Keratinocyte (primary cell): Measurements from ENCODE around the gene USP47. TPM values are rescaled to one million over a fixed set of nuclear protein-coding genes. Genes with fewer than 3 reads are reported as not detected.
A peak's percentile ranks its signal among the peaks of the same experiment; 100 is the strongest.

Source experiments
- DNase-seq: peaks from one replicate; pipeline ENCODE4 v3.0.0-alpha.2; 2011; ENCODE audit warnings: low read depth, missing footprints, low spot score
- FAIRE-seq: peaks from 2 replicates; lab custom pipeline; 2011; peaks lifted over from hg19 to GRCh38; lab: Jason Lieb, UNC
- H2AFZ ChIP-seq: 2 replicates; pipeline ENCODE4 v1.6.0; 2012; ENCODE audit warnings: low read length, control low read depth, inconsistent platforms; ENCODE audit not compliant: control insufficient read depth
- H3K27ac ChIP-seq: 2 replicates; pipeline ENCODE4 v1.5.1; 2011; ENCODE audit warnings: low read length; ENCODE audit not compliant: control insufficient read depth, insufficient read depth
- H3K27me3 ChIP-seq: 3 replicates; pipeline ENCODE4 v1.6.0; 2011; ENCODE audit warnings: low read length; ENCODE audit not compliant: control insufficient read depth, insufficient read depth; ENCODE audit errors: extremely low read depth
- H3K36me3 ChIP-seq, 2 experiments: 2 replicates in 1 of 2; 3 replicates in 1 of 2; pipeline ENCODE4 v1.5.1; 2011; ENCODE audit warnings: low read length in 2 of 2, mild to moderate bottlenecking in 1 of 2; ENCODE audit not compliant: control insufficient read depth in 2 of 2, insufficient read depth in 2 of 2; ENCODE audit errors: extremely low read depth in 1 of 2
- H3K4me1 ChIP-seq: 3 replicates; pipeline ENCODE4 v1.5.1; 2011; ENCODE audit warnings: low read length; ENCODE audit not compliant: control insufficient read depth, insufficient read depth; ENCODE audit errors: extremely low read depth
- H3K4me2 ChIP-seq: 3 replicates; pipeline ENCODE4 v1.6.0; 2011; ENCODE audit warnings: low read depth, low read length; ENCODE audit not compliant: control insufficient read depth, insufficient read depth; ENCODE audit errors: extremely low read depth
- H3K4me3 ChIP-seq, 3 experiments: fragments of 200-600 bp in 1 of 3; sonication (generic) in 1 of 3; 2 replicates in 2 of 3; 3 replicates in 1 of 3; pipeline ENCODE4 v1.5.1; 2011 to 2016; ENCODE audit warnings: low read length in 3 of 3, mild to moderate bottlenecking in 3 of 3, control low read depth in 2 of 3, inconsistent platforms in 1 of 3, low read depth in 1 of 3, mixed read lengths in 1 of 3, mixed run types in 1 of 3, moderate library complexity in 1 of 3; ENCODE audit not compliant: control insufficient read depth in 2 of 3, insufficient read depth in 2 of 3; ENCODE audit errors: extremely low read depth in 1 of 3
- H3K79me2 ChIP-seq: 2 replicates; pipeline ENCODE4 v1.6.0; 2012; ENCODE audit warnings: low read length; ENCODE audit not compliant: control insufficient read depth, insufficient read depth
- H3K9ac ChIP-seq: 3 replicates; pipeline ENCODE4 v1.6.0; 2011; ENCODE audit warnings: low read length; ENCODE audit not compliant: control insufficient read depth, insufficient read depth; ENCODE audit errors: extremely low read depth
- H3K9me1 ChIP-seq: 3 replicates; pipeline ENCODE4 v1.6.0; 2011; ENCODE audit warnings: low read length; ENCODE audit not compliant: control insufficient read depth, insufficient read depth; ENCODE audit errors: extremely low read depth
- H3K9me3 ChIP-seq: 2 replicates; pipeline ENCODE4 v1.5.1; 2012; ENCODE audit warnings: low read depth, low read length; ENCODE audit not compliant: control insufficient read depth
- H4K20me1 ChIP-seq: 3 replicates; pipeline ENCODE4 v1.6.0; 2011; ENCODE audit warnings: low read length; ENCODE audit not compliant: control insufficient read depth, insufficient read depth; ENCODE audit errors: extremely low read depth
- EZH2 ChIP-seq: IDR thresholded peaks from one replicate; pipeline ENCODE4 v1.6.1; 2012; ENCODE audit warnings: inconsistent platforms, mild to moderate bottlenecking, low read length, moderate library complexity
- dilution Hi-C: fragments of 300-500 bp; cut with MboI; formaldehyde crosslinking; loops from one replicate; pipeline ENCODE4 v1.7.0; 2020; ENCODE audit warnings: low sequenced_read_pairs; ENCODE audit not compliant: extremely low pct_ligation_motif_present
- polyA plus RNA-seq, 5 experiments: library from polyadenylated mRNA; depleted of rRNA in 3 of 5; stranded (reverse) in 3 of 5; stranded (forward) in 1 of 5; unstranded in 1 of 5; fragments of >200 nt; gene quantifications; 1 replicate in 1 of 5; 2 replicates in 3 of 5; 3 replicates in 1 of 5; pipeline versions ENCODE4 v1.2.1 to v1.2.3, GENCODE V29; 2011 to 2012; ENCODE audit warnings: missing spikeins in 2 of 5, low read depth in 1 of 5, low replicate concordance in 1 of 5
- TF ChIP-seq, protein P1 (sequence below), 3 experiments: IDR thresholded peaks in 1 of 3; conservative IDR thresholded peaks in 1 of 3; optimal IDR thresholded peaks in 1 of 3; 2 replicates in 2 of 3; 3 replicates in 1 of 3; pipeline versions ENCODE3 to v1.5.1; 2011; ENCODE audit warnings: low read length in 3 of 3, mild to moderate bottlenecking in 3 of 3, moderate library complexity in 2 of 3, control low read depth in 1 of 3, inconsistent platforms in 1 of 3; ENCODE audit not compliant: insufficient read depth in 2 of 3; ENCODE audit errors: extremely low read depth in 1 of 3

Gene USP47
- polyA plus RNA-seq, 1 donor (not counting 4 experiments of a cell fraction or from before 2014, with no cell fraction given) = 22.4 TPM

DNA sequence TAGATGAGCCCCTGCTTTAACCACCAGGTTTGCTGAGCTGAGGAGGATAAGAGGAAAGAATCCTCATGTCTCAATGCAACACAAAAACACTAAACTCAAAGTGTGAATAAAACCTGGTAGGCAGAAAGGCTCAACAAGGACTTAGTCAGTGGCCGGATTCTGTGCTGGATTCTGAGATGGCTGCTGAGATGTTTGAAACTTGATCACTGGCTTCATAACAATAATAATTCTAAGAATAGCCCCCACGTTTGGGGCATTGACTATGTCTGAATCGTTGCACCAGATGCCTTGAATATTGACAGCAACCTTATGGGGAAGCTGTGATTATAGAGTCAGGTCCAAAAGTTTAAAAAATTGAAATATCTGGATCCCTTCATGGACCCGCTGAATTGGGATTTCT is 162.0 kb downstream of the USP47 start:
- H4K20me1 ChIP-seq = peaks cover 5% of the 10 kb centered on the region
- H3K79me2 ChIP-seq = peaks cover 56% of the 10 kb centered on the region
- H3K9me1 ChIP-seq = no peaks in the 10 kb centered on the region
- peaks cover 20 to 53% of the 10 kb centered on the region in 2 experiments for H3K36me3 ChIP-seq
- dilution Hi-C loops = no loop called here
- H3K27me3 ChIP-seq = no peaks in the 10 kb centered on the region
- H2AFZ ChIP-seq = no peak overlapping the region
- H3K4me2 ChIP-seq = no peak overlapping the region
- no peak overlapping the region for H3K27ac ChIP-seq
- DNase-seq (no peak), FAIRE-seq (no peak)
- H3K9me3 ChIP-seq = no peaks in the 10 kb centered on the region
- TF ChIP-seq, protein P1, sequence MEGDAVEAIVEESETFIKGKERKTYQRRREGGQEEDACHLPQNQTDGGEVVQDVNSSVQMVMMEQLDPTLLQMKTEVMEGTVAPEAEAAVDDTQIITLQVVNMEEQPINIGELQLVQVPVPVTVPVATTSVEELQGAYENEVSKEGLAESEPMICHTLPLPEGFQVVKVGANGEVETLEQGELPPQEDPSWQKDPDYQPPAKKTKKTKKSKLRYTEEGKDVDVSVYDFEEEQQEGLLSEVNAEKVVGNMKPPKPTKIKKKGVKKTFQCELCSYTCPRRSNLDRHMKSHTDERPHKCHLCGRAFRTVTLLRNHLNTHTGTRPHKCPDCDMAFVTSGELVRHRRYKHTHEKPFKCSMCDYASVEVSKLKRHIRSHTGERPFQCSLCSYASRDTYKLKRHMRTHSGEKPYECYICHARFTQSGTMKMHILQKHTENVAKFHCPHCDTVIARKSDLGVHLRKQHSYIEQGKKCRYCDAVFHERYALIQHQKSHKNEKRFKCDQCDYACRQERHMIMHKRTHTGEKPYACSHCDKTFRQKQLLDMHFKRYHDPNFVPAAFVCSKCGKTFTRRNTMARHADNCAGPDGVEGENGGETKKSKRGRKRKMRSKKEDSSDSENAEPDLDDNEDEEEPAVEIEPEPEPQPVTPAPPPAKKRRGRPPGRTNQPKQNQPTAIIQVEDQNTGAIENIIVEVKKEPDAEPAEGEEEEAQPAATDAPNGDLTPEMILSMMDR (optimal IDR thresholded peaks at IDR 0.05 in 1 of 3, IDR thresholded peaks at IDR 0.05 in 1 of 3, conservative IDR thresholded peaks at IDR 0.05 in 1 of 3; ENCODE audit: extremely low read depth in 1 of 3, insufficient read depth in 2 of 3, low read length in 3 of 3) = no peak
- TF ChIP-seq EZH2 = no peak
- H3K4me1 ChIP-seq = peaks cover 37% of the 10 kb centered on the region
- no peak overlapping the region for H3K4me3 ChIP-seq
- no peak overlapping the region for H3K9ac ChIP-seq

DNA sequence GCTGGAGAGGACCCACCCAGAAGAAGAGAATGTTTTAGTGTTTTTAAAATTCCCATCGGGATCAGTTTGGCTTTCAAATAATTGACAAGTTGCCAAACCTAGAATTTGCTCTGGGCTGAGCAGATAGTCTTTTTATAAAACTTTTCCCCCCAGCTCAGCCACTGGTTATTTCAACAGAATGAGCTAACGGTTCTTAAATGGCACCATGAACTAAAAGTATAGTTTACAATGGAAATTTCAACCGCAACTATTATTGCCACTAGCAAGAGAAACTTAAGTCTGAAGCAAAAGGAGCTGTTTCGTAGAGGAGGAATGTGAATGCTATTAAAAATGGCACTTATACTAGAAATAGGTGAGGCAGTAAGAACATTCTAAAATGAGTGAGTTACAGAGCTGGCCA is 163.3 kb downstream of the USP47 start:
- Histone ChIP-seq H3K4me2 (peak overlapping the region; percentile 95), H3K27ac (no peak overlapping the region), H3K9ac (no peak overlapping the region), H3K27me3 (no peaks in the 10 kb centered on the region), H2AFZ (no peak overlapping the region), H3K79me2 (peaks cover 56% of the 10 kb centered on the region), H3K9me3 (no peaks in the 10 kb centered on the region), H3K9me1 (no peaks in the 10 kb centered on the region), H4K20me1 (peaks cover 5% of the 10 kb centered on the region), H3K4me3 (peak overlapping the region in 2 of 3 experiments; percentile 2 to 84), H3K4me1 (peaks cover 33% of the 10 kb centered on the region), H3K36me3 (peaks cover 20 to 46% of the 10 kb centered on the region in 2 experiments)
- no peak for DNase-seq
- dilution Hi-C loops = no loop called here
- TF ChIP-seq EZH2 = no peak
- TF ChIP-seq, protein P1 (optimal IDR thresholded peaks at IDR 0.05 in 1 of 3, IDR thresholded peaks at IDR 0.05 in 1 of 3, conservative IDR thresholded peaks at IDR 0.05 in 1 of 3; ENCODE audit: extremely low read depth in 1 of 3, insufficient read depth in 2 of 3, low read length in 3 of 3) = no peak
- FAIRE-seq = no peak
